CD4-positive, alpha-beta T cell (primary cell): ENCODE data around the gene PLA2G2E. TPM values are rescaled to one million over a fixed set of nuclear protein-coding genes. Genes with fewer than 3 reads are reported as not detected.

ENCODE experiments used
- ATAC-seq: fragments of 200-7000 bp; cut with Tn5 transposase; one replicate; pipeline ENCODE4 v1.10.0; 2022; ENCODE audit warnings: mild to moderate bottlenecking; ENCODE audit not compliant: poor library complexity
- CTCF ChIA-PET: fragments of 350-600 bp; sonication (Branson Sonifier 250); formaldehyde crosslinking; loops from one replicate; lab custom pipeline; 2021; ENCODE audit warnings: antibody characterized with exemption, inconsistent platforms; lab: Charles Lee
- POLR2A ChIA-PET: fragments of 350-600 bp; sonication (Branson Sonifier 250); formaldehyde crosslinking; loops from one replicate; lab custom pipeline; 2021; ENCODE audit warnings: antibody characterized with exemption, inconsistent platforms; lab: Charles Lee
- DNase-seq, 14 experiments: peaks; one replicate each; pipeline ENCODE4 v3.0.0-alpha.2; 2013 to 2020; ENCODE audit warnings: mixed read lengths in 2 of 14
- H3K27ac ChIP-seq, 2 donors: one replicate each; pipeline versions ENCODE4 v1.5.1 to v1.7.0; 2013; ENCODE audit warnings: low read length in 2 of 2, low read depth in 1 of 2, mild to moderate bottlenecking in 1 of 2
- H3K27me3 ChIP-seq, 2 experiments: 1 replicate in 1 of 2; 2 replicates in 1 of 2; pipeline versions ENCODE4 v1.6.1 to v1.7.0; 2013; ENCODE audit warnings: low read length in 2 of 2, control low read depth in 1 of 2, mild to moderate bottlenecking in 1 of 2, moderate library complexity in 1 of 2; ENCODE audit not compliant: insufficient read depth in 2 of 2, control insufficient read depth in 1 of 2
- H3K36me3 ChIP-seq: one replicate; pipeline ENCODE4 v1.6.1; 2013; ENCODE audit warnings: low read length, control low read depth; ENCODE audit not compliant: insufficient read depth
- H3K4me1 ChIP-seq: one replicate; pipeline ENCODE4 v1.6.1; 2013; ENCODE audit warnings: low read length, control low read depth; ENCODE audit not compliant: insufficient read depth
- H3K4me3 ChIP-seq: one replicate; pipeline ENCODE4 v1.5.1; 2013; ENCODE audit warnings: mild to moderate bottlenecking, low read length, moderate library complexity
- H3K9me3 ChIP-seq, 2 experiments: 1 replicate in 1 of 2; 2 replicates in 1 of 2; pipeline versions ENCODE4 v1.6.1 to v1.7.0; 2013; ENCODE audit warnings: low read length in 2 of 2, mild to moderate bottlenecking in 2 of 2, control low read depth in 1 of 2, moderate library complexity in 1 of 2; ENCODE audit not compliant: control insufficient read depth in 1 of 2, insufficient read depth in 1 of 2
- H3K27ac Mint-ChIP-seq: one replicate; pipeline ENCODE4 v1.8.0; 2020; ENCODE audit warnings: mixed read lengths
- H3K27me3 Mint-ChIP-seq: one replicate; pipeline ENCODE4 v1.8.0; 2021; ENCODE audit warnings: mixed read lengths
- H3K36me3 Mint-ChIP-seq: one replicate; pipeline ENCODE4 v1.8.0; 2021; ENCODE audit warnings: low read depth, mixed read lengths
- H3K4me1 Mint-ChIP-seq: one replicate; pipeline ENCODE4 v1.8.0; 2021; ENCODE audit warnings: low read depth, mixed read lengths
- H3K4me3 Mint-ChIP-seq: one replicate; pipeline ENCODE4 v1.8.0; 2020; ENCODE audit warnings: mild to moderate bottlenecking, mixed read lengths
- H3K9me3 Mint-ChIP-seq: one replicate; pipeline ENCODE4 v1.8.0; 2020; ENCODE audit warnings: mixed read lengths
- intact Hi-C, 2 experiments: fragments of 100-400 bp; cut with DNase I in 1 of 2; cut with micrococcal nuclease in 1 of 2; formaldehyde crosslinking; loops; one replicate each; pipeline versions ENCODE4 v1.15.1 to v1.9.0; 2023 to 2025; cut with DNase I, micrococcal nuclease
- total RNA-seq, 174 experiments: library from RNA in 2 of 174; stranded (reverse) in 2 of 174; gene quantifications; one replicate each; pipeline ENCODE4 v1.2.3 and lab custom pipeline; 2021 to 2026
- TF ChIP-seq, protein P1 (sequence below): fragments of 200-600 bp; IDR thresholded peaks from one replicate; pipeline ENCODE4 v1.8.0; 2022; ENCODE audit warnings: antibody characterized with exemption, mild to moderate bottlenecking

Gene PLA2G2E
- total RNA-seq, 2 experiments from 2014 or later = not detected

GRCh38 chr1:19879661-19880060, 43.8 kb downstream of the PLA2G2E start:
- ATAC-seq (no peak), DNase-seq (no peak)
- Histone ChIP-seq H3K4me1 (peaks cover 19% of the 10 kb centered on the region), H3K9me3 (no peaks in the 10 kb centered on the region), H3K27me3 (no peaks in the 10 kb centered on the region), H3K36me3 (no peaks in the 10 kb centered on the region), H3K4me3 (no peak overlapping the region), H3K27ac (no peak overlapping the region)
- Mint-ChIP-seq H3K4me3 (no peak overlapping the region), H3K36me3 (no peaks in the 10 kb centered on the region), H3K27ac (no peak overlapping the region), H3K4me1 (peaks cover 24% of the 10 kb centered on the region), H3K9me3 (no peaks in the 10 kb centered on the region), H3K27me3 (peaks cover 26% of the 10 kb centered on the region)
- POLR2A ChIA-PET = no interaction called here
- intact Hi-C loops = loop anchor here in 1 of 2 experiments (5.0 to 10.0 kb wide), 3 partner anchors 675 to 975 kb away; partner anchors contain the start of genes ALDH4A1 and PINK1
- TF ChIP-seq, protein P1, sequence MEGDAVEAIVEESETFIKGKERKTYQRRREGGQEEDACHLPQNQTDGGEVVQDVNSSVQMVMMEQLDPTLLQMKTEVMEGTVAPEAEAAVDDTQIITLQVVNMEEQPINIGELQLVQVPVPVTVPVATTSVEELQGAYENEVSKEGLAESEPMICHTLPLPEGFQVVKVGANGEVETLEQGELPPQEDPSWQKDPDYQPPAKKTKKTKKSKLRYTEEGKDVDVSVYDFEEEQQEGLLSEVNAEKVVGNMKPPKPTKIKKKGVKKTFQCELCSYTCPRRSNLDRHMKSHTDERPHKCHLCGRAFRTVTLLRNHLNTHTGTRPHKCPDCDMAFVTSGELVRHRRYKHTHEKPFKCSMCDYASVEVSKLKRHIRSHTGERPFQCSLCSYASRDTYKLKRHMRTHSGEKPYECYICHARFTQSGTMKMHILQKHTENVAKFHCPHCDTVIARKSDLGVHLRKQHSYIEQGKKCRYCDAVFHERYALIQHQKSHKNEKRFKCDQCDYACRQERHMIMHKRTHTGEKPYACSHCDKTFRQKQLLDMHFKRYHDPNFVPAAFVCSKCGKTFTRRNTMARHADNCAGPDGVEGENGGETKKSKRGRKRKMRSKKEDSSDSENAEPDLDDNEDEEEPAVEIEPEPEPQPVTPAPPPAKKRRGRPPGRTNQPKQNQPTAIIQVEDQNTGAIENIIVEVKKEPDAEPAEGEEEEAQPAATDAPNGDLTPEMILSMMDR = no peak
- CTCF ChIA-PET = no interaction called here

DNA sequence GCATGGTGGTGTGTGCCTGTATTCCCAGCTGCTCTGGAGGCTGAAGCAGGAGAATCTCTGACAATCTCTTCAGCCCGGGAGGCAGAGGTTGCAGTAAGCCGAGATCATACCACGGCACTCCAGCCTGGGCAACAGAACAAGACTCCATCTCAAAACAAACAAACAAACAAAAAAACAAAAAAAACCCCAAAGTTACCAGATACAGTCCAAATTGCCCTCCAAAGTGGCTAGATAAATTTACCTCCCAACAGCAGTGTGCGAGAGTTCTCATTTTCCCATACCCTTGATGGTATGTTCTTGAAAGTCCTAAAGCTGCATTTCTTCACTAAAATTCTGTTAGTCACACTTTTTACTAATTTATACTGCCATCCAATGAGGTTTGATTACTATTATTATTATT, 44.2 kb downstream of the PLA2G2E start:
- peaks cover 19% of the 10 kb centered on the region for H3K4me1 ChIP-seq
- no peak overlapping the region for H3K27ac Mint-ChIP-seq
- TF ChIP-seq, protein P1 = no peak
- peaks cover 30% of the 10 kb centered on the region for H3K27me3 Mint-ChIP-seq
- no peaks in the 10 kb centered on the region for H3K36me3 Mint-ChIP-seq
- H3K9me3 ChIP-seq = no peaks in the 10 kb centered on the region
- ATAC-seq = no peak
- ChIA-PET POLR2A (no interaction called here), CTCF (no interaction called here)
- no peak overlapping the region for H3K4me3 ChIP-seq
- no peak overlapping the region for H3K27ac ChIP-seq
- DNase-seq = no peak
- H3K36me3 ChIP-seq = no peaks in the 10 kb centered on the region
- H3K9me3 Mint-ChIP-seq = no peaks in the 10 kb centered on the region
- intact Hi-C loops = no loop called here
- H3K4me3 Mint-ChIP-seq = no peak overlapping the region
- H3K27me3 ChIP-seq = no peaks in the 10 kb centered on the region
- H3K4me1 Mint-ChIP-seq = peaks cover 20% of the 10 kb centered on the region

DNA sequence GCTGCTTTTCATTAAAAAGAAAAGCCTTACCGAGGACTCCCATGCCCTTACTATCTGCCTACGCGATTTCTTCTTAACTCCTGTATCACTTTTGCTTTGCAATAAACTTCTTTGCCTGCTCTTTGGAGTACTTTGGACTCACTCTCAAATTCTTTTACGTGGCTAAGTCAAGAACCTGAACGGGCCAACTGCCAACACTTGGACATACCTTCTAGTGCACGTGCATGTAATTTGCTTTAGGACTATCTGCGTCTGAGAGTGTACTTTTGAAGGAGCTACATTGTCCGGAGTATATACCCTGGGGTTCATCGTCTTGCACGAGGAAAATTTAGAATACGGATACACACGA, 44.8 kb downstream of the PLA2G2E start:
- H3K9me3 Mint-ChIP-seq = no peaks in the 10 kb centered on the region
- DNase-seq (no peak), ATAC-seq (no peak)
- H3K4me3 ChIP-seq = no peak overlapping the region
- CTCF ChIA-PET = no interaction called here
- H3K9me3 ChIP-seq = no peaks in the 10 kb centered on the region
- TF ChIP-seq, protein P1 = no peak
- H3K27me3 Mint-ChIP-seq = peaks cover 32% of the 10 kb centered on the region
- H3K36me3 Mint-ChIP-seq = no peaks in the 10 kb centered on the region
- peaks cover 14% of the 10 kb centered on the region for H3K4me1 ChIP-seq
- H3K27ac ChIP-seq = no peak overlapping the region
- H3K27me3 ChIP-seq = no peaks in the 10 kb centered on the region
- POLR2A ChIA-PET = no interaction called here
- H3K4me1 Mint-ChIP-seq = peaks cover 14% of the 10 kb centered on the region
- no peak overlapping the region for H3K4me3 Mint-ChIP-seq
- intact Hi-C loops = no loop called here
- no peaks in the 10 kb centered on the region for H3K36me3 ChIP-seq
- H3K27ac Mint-ChIP-seq = no peak overlapping the region
